Fibroblast of pulmonary artery (primary cell): Measurements from ENCODE around the gene POLN.

ENCODE experiments used
- DNase-seq: peaks from one replicate; pipeline ENCODE4 v3.0.0-alpha.2; 2010; ENCODE audit warnings: low read depth
- H3K4me3 ChIP-seq: replicated peaks from 2 replicates; pipeline ENCODE4 v1.5.1; 2011; ENCODE audit warnings: low read depth, mild to moderate bottlenecking, control low read depth, low read length, moderate library complexity
- CTCF ChIP-seq: IDR thresholded peaks from 2 replicates; pipeline ENCODE4 v1.5.1; 2011; ENCODE audit warnings: mild to moderate bottlenecking, control low read depth, low read length, inconsistent platforms; ENCODE audit errors: missing control alignments

The POLN gene

GRCh38 chr4:2248821-2249261 lies 6.9 kb upstream of the POLN start:
- no peak for DNase-seq
- no peak for TF ChIP-seq CTCF
- H3K4me3 ChIP-seq = no peak overlapping the region

- no peak for DNase-seq
- TF ChIP-seq CTCF = no peak
- no peak overlapping the region for H3K4me3 ChIP-seq
Observed at GRCh38 chr4:2248044-2248780, 6.3 kb upstream of the POLN start.

- no peak for DNase-seq
- no peak for TF ChIP-seq CTCF
- H3K4me3 ChIP-seq = no peak overlapping the region
Observed at GRCh38 chr4:2247128-2248043, 5.5 kb upstream of the POLN start.

GRCh38 chr4:2246384-2247127 lies 4.6 kb upstream of the POLN start:
- no peak for DNase-seq

GRCh38 chr4:2245787-2246275 lies 3.9 kb upstream of the POLN start:
- DNase-seq = no peak
- H3K4me3 ChIP-seq = no peak overlapping the region
- no peak for TF ChIP-seq CTCF

More at GRCh38 chr4:2246384-2247127, 4.6 kb upstream of the POLN start:
- no peak overlapping the region for H3K4me3 ChIP-seq
- TF ChIP-seq CTCF = no peak

- TF ChIP-seq CTCF = no peak
- H3K4me3 ChIP-seq = no peak overlapping the region
Observed at GRCh38 chr4:2245057-2245786, 3.3 kb upstream of the POLN start.

More at GRCh38 chr4:2245057-2245786, 3.3 kb upstream of the POLN start:
- DNase-seq = no peak
